HG03460 (cell line): ENCODE data around the gene TMEM59L.
"Not testable (repeated sequence)": the region's sequence is repeated elsewhere in the genome, so short reads cannot be mapped to it uniquely, and the experiment has no call there.

Experiments
- ATAC-seq: cut with Tn5 transposase; IDR thresholded peaks from one replicate; pipeline ENCODE4 v1.9.1; 2021; ENCODE audit not compliant: unreplicated experiment

The TMEM59L gene

DNA sequence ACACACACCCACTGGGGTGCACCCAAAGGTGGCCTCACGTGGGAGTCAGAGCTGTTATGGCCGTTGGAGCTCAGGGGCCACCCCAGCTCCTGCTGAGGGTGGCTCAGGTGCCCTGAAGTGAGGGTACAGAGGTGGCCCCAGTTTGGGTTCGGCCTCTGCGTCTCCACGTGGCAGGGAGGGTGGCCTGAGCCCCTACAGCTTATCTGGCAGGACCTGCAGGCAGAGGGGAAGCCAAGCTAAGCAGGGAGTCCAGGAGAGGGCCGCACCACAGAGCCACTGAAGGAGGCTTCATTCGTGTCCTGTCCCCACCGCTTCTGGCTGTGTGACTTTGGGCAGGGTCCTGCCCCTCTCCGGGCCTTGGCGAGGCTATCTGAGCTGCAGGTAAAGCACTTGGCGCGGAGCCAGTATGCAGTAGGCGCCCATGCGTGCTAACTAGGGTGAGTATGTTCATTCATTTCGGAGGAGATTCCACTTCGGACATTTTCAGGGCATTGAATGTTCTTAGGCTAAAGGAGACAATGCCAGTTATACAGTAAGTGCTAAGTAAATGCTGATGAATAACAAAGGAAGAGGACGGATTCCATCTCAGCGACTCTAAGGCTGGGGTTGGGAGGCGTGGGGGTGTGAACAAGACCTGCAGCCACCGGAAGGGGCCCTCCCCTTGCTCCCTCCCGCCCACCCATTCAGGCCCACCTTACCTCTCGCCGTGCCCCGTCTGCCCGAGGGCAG, 19.1 kb upstream of the TMEM59L start:
- ATAC-seq: no peak

DNA sequence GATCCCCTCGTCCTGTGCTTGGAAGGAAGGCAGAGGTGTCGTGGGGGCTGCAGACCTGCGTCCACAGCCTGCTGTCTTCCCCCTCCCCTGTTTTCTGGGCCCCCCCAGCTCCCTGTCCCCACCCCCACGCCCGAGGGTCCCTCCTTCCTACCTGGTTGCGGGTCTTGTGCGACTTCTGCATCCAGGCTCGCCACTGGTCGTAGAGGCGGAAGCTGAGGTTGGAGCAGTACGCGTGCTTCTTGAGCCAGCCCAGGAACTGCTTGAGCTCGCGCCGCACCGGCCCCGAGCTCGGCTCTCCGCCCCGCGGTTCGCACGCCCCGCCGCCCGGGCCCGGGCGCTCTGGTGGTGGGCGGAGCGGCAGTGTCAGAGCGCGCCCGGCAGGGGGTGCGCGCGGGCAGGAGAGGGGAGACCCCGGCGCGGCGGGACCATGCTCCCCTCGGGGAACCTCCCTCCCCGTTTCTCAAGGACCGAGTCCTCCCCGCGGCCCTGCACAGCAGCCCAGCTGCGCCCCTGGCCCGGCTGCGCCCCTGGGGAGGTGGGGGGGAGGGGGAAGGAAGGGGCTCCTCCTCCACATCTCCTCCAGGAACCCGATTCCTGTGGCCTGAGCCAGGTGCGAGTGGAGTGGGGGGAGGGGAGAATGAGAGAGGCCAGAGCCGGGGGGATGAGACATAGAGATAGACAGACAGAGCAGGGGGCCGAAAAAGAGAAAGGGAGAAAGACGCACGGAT, 18.4 kb upstream of the TMEM59L start:
- no peak for ATAC-seq

DNA sequence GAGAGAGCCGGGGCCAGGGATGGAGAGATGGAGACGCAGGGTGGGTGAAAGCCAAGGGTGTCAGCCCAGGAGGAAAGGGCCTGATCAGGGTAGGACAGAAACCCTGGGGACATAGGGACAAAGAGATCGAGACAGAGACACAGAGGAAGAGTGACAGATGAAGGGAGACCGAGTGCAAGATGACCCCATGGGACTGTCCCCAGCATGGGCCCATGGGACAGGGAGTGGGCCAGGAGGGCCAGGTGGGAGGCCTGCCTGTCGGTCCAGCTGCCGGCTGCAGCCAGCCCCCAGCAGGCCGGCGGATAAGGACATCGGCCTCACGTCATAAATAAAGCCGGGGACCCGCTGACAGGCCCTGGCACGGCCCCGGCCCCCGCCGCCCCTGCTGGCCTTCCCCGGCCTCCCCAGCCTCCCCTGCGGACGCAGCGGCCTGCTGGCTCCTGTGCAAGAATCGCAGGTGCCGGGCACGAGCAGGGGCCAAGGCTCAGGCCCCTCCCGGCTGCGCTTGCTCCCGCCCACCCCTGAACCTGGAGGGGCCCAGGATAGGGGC, 17.8 kb upstream of the TMEM59L start:
- ATAC-seq: no peak

DNA sequence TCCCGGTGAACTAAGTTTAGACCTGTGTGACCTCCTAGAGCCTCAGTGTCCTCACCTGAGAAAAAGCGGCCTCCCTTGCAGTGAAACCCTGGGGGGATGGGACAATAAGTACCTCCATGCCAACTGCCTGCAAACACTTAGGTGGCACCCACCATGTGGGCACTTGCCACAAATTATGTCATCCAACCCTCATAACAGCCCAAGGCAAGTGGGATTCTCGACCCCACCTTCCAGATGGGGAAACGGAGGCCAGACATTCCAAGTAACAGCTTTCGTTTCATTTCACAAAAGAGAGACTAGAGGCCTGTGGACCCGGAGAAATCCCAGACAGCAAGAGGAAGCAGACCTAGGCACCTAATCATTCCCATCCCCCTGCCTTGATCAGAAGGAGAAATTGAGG, 17.2 kb upstream of the TMEM59L start:
- ATAC-seq: no peak

DNA sequence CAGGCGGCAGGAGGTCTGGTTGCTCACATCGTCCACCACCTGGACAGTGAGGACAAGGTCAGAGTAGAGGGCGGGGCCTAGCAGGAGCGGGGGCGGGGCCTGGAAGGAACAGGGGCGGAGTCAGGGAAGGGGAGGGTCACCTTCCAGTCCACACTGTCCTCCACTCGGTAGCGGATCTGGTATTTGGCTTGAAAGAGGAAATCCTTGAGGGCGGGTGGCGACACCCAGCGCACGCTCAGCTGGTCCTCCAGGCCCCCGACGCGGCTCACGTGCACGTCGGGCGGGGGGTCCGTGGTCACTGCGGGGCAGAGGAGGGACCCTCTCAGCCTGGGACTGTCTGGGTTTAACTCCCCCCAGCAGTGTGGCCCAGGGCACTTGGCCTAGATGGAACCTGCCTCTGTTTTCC, 15.9 kb upstream of the TMEM59L start:
- no peak for ATAC-seq

DNA sequence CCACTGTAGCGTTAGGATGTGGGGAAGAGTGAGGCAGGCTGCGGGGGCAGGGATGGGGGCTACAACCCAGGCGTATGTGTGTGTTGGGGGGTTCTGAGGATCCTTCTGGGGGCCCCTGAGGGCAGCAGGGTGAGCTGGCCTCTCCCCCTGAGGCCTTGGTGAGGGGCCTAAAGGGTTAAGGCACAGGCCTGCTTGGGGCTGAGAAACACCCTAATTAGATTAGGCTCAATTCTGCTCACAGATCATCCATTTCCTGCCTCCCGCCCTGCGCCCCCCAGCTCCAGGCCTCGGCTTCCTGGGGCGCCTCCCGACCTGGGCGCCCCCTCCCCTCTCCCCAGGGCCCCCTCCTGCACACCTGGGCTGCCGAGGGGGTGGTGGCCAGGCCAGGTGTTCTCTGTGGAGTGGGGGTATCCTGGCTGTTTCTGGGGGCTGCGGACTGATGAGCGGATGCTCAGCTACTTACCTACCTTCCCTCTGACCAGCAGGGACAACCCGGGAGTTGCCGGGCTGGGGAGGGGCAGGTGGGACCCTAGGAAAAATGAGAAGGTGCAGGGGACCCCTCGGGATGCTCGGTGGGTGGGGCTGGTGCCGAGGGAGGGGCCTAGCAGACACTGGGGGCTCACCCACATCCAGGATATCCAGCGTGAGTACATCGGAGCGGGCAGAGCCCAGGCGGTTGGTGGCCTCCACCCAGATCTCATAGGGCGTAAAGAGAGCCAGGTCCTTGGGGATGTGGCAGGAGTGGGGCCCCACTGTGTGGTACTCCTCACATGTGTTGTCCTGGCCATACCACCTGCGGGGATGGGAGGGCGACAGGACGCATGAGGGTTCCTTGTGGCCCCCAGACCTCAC, 14.6 kb upstream of the TMEM59L start:
- no peak for ATAC-seq

DNA sequence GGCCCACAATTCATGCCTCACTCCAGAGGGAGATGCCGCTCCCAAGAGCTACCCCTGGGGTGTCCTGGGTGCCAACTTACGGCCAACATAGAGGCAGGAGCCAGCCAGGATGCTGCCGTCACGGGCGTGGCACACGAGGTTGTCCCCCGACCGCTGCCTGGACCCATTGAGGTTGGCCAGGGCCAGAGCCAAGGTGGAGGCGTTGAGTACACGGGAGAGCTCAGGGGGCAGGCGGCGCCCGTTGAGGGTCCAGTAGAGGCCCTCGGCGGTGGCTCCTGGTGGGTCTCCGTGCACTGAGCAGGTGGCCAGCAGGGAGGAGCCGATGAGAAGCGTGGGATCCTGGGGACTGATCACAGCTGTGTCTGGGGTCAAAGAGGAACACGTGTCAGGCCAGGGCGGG, 13.2 kb upstream of the TMEM59L start:
- no peak for ATAC-seq

DNA sequence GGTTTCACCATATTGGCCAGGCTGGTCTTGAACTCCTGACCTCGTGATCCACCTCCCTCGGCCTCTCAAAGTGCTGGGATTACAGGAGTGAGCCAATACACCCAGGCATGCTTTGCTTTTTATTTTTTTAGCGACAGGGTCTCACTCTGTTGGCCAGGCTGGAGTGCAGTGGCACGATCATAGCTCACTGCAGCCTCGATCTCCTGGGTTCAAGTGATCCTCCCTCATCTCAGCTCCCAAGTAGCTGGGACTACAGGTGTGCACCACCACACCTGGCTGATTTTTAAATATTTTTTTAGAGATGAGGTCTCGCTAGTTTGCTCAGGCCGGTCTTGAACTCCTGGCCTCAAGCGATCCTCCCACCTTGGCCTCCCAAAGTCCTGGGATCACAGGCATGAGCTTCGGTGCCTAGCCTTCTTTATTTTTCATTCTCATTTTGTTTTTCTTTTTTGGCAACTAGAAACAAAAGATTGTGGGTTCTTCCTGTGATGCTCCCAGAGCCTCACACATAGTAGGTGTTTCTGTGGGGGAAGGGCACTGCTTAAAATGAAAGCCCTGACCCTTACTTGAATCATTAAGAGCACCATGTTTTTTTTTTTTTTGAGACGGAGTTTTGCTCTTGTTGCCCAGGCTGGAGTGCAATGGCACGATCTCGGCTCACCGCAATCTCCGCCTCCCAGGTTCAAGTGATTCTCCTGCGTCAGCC, 11.8 kb upstream of the TMEM59L start:
- ATAC-seq: not testable (repeated sequence)

DNA sequence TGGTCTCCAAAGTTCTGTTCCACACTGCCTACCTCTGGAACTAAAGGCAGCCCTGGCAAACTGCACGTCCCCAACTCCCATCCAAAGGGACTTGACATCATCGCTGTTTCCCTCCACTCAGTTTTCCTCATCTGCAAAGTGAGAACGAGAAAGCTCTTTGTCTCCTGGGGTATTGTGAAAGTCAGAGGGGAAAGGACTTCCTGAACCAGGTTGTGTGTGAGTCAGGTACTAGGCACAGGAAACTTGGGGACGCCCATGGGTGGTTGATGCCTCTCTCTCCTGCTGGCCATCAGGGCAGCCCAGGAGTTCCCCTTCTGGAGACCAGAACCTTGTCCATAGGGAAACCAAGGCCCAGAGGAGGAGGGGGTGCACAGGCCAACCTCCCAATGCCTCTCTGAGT, 10.8 kb upstream of the TMEM59L start:
- ATAC-seq: no peak

DNA sequence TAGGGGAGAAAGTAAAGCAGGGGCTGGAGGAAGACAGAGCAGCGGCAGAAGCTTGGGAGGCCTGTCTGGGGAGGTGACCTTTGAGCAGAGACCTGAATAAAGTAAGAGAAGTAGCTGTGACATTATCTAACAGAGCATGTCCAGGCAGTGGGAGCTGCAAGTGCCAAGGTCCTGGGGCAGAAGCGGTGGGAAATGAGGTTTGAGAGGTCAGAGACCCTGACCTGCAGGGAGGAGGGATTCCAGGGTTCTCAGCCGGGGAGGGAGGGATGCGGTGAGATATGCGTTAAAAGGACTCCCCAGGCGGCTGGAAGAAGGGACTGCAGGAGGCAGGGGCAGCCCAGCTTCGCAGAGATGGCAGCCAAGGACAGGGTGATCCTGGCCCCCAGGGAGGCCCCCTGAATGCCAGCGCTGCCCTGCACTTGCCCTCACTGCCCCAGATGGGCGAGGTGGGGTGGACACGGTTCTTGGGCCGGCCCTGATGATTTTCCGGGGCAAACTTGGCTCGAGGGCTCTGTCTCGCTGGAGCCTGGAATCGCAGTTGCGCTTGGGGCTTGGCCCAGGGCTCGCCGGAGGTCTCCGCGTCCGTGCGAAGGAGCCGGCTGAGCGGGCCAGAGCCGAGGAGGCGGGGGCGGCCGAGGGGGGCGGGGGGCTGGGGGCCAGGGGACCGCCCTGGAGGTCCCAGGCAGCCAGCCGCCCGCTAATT, 9.3 kb upstream of the TMEM59L start:
- ATAC-seq: no peak

DNA sequence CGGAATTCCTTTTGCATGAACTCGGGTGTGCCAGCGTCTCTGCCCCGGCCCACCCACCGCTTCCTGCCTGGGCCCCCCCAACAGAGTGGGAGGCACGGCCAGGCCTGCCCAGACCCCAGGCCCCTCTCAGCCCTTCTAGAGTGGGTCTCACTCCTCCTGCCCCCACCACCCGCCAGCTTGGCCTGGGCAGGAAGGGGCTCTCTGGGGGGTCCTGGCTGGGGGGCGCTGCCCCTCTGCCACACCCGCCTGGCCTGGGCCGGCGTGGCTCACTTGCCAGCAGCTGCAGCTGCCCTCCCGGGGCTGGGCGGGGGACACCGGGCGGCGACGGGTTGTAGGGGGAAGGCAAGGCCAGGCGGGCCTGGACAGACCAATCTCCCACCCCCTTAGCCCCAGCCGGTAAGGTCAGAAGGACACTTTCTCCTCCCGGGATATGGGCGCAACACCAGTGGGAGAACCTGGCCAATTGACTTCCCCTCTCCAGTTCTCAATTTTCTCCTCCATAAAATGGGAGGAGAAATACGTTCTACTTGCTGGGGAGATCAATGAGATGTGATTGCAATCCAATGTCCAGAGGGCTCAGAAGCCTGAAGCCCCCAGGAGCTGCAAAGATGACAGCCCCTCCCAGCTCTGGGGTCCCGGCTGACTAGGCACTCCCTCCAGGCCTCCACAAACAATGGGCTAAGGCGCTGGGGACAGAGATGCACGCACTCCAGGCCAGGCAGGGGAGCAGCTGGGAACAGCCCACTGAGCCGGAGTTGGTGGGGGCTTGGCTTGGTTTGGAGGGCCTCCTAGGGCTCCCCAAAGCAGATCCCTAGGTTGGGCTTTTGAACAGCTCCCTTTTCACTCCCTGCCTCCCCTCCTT, 8.5 kb upstream of the TMEM59L start:
- no peak for ATAC-seq

DNA sequence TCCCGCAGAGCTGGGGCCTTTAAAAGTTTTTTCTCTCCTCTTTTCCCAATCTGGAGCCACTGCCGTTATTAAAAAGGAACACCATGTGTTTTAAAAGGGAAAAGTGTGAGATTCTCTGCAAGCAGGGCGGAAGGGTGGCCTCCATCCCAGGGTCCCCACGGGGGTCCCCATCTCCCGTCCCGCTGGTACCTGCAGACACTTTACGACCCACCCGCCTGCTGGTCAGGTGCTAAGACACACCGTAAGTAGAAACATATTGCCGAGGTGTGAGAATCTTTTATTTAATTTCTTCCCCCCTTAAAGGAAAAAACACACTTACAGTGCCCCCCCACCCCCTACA, 7.9 kb upstream of the TMEM59L start:
- no peak for ATAC-seq

DNA sequence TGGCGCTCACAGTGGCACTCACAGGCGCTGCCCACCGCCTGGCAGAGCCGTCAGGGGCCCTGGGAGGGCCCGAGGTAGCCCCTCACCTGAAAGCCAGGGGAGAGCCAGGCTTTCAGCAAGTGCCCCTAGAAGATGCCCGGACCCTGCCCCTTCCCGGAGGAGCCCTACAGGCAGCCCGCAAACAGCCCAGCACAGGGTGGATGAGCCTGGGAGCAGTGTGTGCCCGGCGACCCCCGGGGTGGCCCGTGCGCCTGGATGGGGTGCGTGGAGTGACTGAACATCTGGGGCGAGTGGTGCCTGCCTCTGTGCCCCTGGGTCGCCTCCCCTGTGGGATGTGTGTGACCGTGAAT, 7.5 kb upstream of the TMEM59L start:
- ATAC-seq: no peak

DNA sequence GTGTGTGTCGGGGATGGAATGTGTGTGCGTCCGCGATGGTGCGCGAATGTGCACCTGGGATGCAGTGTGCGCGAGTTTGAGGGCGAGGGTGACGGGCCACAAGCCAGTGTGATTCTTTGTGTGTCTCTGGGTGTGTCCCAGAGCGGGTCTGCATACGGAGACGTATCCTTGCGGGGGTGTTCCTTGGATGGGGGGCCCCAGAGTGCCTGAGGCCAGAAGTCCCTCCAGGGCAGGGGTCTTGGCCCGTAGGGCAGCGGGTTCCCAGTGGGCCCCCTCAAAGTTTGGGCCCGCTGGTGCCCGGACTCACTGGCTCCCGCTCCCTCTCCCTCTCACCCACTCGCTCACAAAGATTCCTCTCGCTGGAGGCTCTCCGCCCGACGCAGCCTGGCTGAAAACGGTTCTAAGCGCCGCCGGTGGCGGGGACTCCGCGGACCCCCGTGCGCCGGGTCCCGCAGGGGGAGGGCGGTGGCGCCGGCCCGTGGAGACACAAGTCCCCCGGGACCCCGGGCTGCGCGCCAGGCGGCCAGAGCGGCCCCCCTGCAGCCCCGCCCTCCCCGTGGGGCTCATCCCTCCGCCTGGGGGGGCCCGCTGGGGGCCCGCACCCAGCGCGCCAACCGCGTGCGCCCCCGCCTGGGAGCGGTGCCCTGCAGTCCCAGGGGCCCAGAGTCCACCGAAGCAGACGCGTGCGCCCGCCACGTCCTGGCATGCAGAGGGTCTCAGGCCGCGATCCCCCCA, 7.0 kb upstream of the TMEM59L start:
- no peak for ATAC-seq

DNA sequence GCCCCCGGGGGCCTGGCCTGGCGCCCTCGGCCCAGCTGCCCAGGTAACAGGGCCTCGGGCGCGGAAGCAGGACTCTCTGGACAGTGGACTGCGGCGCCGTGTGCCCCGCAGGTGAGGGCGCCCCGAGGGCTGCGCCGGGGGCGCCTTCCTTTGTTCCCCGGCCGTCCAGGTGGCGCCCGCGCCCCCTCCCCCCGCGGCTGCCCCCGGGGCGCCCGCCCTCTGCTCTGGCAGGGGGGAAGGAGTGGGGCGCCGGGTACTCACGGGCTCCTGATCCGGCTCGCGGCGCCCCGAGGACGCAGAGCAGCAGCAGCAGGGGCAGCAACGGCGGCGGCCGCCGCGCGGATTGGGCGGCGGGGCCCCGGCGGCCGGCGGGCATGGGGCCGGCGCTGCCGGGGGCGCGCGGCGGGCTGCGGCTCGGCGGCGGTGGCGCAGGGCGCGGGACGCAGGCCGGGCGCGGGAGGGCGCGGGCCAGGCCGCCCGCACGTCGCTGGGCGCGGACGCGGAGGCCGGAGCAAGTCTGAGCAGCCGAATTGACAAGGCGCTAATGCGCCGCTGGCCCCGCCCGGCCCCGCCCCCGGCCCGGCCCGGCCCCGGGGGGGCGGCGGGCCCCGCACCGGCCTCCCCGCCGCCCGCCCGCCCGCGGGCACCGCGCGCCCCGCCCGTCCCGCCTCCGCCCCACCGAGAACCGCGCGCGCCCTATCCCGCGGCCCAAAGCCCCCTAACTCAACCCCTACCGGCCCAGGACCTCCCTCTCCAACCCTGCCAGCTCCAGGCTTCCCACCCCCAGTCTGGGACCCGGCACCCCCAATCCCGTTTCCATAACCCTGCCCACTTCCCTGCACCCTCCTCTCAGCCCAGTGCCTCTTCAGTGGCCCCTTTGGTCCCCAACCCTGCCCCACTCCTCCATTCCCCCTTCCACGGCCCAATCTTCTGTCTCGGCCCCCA, 6.1 kb upstream of the TMEM59L start, which contains the start of gene CRLF1:
CRLF1 (minus strand) TSS at position 519 of the 945 bp plus-strand sequence; CDS start at position 376, 143 bp downstream.
- no peak for ATAC-seq

DNA sequence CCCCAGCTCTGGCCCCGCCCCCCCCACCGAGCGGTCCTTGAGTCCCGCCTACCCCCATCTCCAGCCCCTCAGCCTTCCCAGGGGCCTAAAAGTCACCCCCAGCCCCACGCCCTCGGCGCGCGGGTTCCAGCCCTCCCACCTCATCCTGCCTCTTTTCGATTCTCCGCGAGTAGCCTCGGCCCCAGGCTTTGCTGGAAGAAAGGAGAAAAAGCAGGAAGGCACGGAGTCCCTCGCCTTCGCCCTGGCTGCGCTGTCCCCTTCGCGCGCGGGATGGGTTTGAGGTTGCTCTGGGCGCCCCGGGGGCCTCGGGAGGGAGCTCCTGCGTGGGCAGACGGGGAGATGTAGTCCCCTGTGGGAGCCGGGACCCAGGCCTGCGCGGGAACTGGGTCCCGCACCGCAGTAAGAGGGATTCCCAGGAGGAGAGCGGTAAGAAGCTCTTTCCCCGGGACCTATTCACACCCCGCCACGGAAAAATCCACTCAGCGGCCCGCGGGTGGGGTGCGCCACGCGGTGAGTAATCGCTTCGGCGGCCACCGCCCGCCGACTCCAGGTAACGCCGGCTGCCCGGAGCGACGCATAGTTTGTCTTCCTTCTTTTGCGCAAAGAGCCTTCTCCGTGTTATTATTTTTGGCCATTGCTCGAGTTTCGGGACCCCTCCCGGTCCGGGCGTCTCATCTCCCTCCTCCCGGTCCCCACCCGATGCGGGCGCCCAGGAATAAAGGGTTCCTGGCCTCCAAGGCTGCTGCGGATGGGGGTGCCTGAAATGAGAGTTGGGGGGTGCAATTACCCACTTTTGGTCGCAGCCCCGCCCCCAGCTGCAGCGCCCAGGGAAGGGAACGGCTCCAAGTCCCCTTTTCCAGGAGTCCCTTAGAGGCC, 5.2 kb upstream of the TMEM59L start:
- ATAC-seq: no peak
